DND-41 (cell line): Measurements from ENCODE around the gene CCDC171.

Source experiments
- ATAC-seq: fragments of 200-7000 bp; cut with Tn5 transposase; 3 replicates; pipeline ENCODE4 v1.9.1; 2021; ENCODE audit warnings: low read depth; ENCODE audit not compliant: insufficient read depth
- DNase-seq: peaks from one replicate; pipeline ENCODE4 v3.0.0-alpha.2; 2020
- H2AFZ ChIP-seq: 2 replicates; pipeline ENCODE4 v1.6.0; 2012; ENCODE audit warnings: low read depth, low read length
- H3K27ac ChIP-seq: 2 replicates; pipeline ENCODE4 v1.5.1; 2012; ENCODE audit warnings: low read length, inconsistent platforms
- H3K27me3 ChIP-seq: fragments of 200-600 bp; sonication (generic); 2 replicates; pipeline ENCODE4 v1.6.0; 2012; ENCODE audit warnings: low read length, mild to moderate bottlenecking, inconsistent platforms; ENCODE audit not compliant: insufficient read depth, poor library complexity
- H3K36me3 ChIP-seq: 2 replicates; pipeline ENCODE4 v1.5.1; 2012; ENCODE audit warnings: low read length, inconsistent platforms; ENCODE audit not compliant: insufficient read depth
- H3K4me1 ChIP-seq: 2 replicates; pipeline ENCODE4 v1.5.1; 2012; ENCODE audit warnings: mild to moderate bottlenecking, low read length; ENCODE audit not compliant: insufficient read depth
- H3K4me2 ChIP-seq: 2 replicates; pipeline ENCODE4 v1.6.0; 2012; ENCODE audit warnings: mild to moderate bottlenecking, moderate library complexity, low read length, inconsistent platforms; ENCODE audit not compliant: insufficient read depth
- H3K4me3 ChIP-seq, 2 experiments: fragments of 200-600 bp in 1 of 2; shearing (Covaris generic) in 1 of 2; 2 replicates each; pipeline ENCODE4 v1.5.1; 2012 to 2016; ENCODE audit warnings: inconsistent platforms in 2 of 2, low read length in 2 of 2, mild to moderate bottlenecking in 2 of 2, low read depth in 1 of 2, moderate library complexity in 1 of 2
- H3K79me2 ChIP-seq: 2 replicates; pipeline ENCODE4 v1.6.0; 2012; ENCODE audit warnings: low read length, inconsistent platforms; ENCODE audit not compliant: insufficient read depth
- H3K9ac ChIP-seq: 2 replicates; pipeline ENCODE4 v1.6.0; 2012; ENCODE audit warnings: low read depth, mild to moderate bottlenecking, inconsistent platforms, low read length, moderate library complexity
- H3K9me3 ChIP-seq: 2 replicates; pipeline ENCODE4 v1.5.1; 2012; ENCODE audit warnings: low read length, moderate library complexity, mild to moderate bottlenecking, inconsistent platforms; ENCODE audit not compliant: insufficient read depth, severe bottlenecking
- H4K20me1 ChIP-seq: 2 replicates; pipeline ENCODE4 v1.6.0; 2012; ENCODE audit warnings: low read length; ENCODE audit not compliant: insufficient read depth
- EZH2 ChIP-seq: IDR thresholded peaks from 3 replicates; pipeline ENCODE4 v1.6.1; 2012; ENCODE audit warnings: borderline replicate concordance, low read depth, mild to moderate bottlenecking, moderate library complexity, low read length, inconsistent platforms; ENCODE audit not compliant: severe bottlenecking
- TF ChIP-seq, protein P1 (sequence below): IDR thresholded peaks from 2 replicates; pipeline ENCODE4 v1.5.1; 2012; ENCODE audit warnings: borderline replicate concordance, low read length, moderate library complexity, mild to moderate bottlenecking; ENCODE audit not compliant: poor library complexity, severe bottlenecking; ENCODE audit errors: extremely low read depth

The CCDC171 gene

DNA sequence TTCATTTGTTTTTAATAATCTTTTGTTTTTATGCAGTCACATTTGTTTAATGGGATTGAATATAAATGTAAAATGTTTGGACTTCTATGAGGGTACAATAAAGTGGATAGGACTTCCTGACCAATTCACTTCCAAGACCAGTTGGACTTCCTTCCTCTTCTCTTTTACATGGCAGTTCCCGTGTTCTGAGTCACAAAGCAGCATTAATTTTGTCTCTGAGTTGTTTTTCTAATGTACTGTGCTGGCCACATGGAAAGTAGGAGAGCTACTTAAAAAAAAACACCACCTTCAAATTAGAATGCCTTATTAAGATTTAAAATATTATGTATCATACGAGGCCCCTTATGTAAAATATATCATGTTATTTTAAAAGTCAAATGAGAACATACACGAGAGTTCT, 87.3 kb downstream of the CCDC171 start:
- Histone ChIP-seq H3K27ac (no peak overlapping the region), H3K9ac (no peak overlapping the region), H3K79me2 (no peaks in the 10 kb centered on the region), H3K4me2 (no peak overlapping the region), H3K9me3 (no peaks in the 10 kb centered on the region), H4K20me1 (no peaks in the 10 kb centered on the region), H3K4me1 (no peaks in the 10 kb centered on the region), H3K27me3 (no peaks in the 10 kb centered on the region), H2AFZ (no peak overlapping the region), H3K4me3 (no peak overlapping the region), H3K36me3 (no peaks in the 10 kb centered on the region)
- DNase-seq (no peak), ATAC-seq (no peak)
- TF ChIP-seq, protein P1, sequence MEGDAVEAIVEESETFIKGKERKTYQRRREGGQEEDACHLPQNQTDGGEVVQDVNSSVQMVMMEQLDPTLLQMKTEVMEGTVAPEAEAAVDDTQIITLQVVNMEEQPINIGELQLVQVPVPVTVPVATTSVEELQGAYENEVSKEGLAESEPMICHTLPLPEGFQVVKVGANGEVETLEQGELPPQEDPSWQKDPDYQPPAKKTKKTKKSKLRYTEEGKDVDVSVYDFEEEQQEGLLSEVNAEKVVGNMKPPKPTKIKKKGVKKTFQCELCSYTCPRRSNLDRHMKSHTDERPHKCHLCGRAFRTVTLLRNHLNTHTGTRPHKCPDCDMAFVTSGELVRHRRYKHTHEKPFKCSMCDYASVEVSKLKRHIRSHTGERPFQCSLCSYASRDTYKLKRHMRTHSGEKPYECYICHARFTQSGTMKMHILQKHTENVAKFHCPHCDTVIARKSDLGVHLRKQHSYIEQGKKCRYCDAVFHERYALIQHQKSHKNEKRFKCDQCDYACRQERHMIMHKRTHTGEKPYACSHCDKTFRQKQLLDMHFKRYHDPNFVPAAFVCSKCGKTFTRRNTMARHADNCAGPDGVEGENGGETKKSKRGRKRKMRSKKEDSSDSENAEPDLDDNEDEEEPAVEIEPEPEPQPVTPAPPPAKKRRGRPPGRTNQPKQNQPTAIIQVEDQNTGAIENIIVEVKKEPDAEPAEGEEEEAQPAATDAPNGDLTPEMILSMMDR: no peak
- no peak for TF ChIP-seq EZH2

- H3K36me3 ChIP-seq: no peaks in the 10 kb centered on the region
- no peaks in the 10 kb centered on the region for H4K20me1 ChIP-seq
- no peaks in the 10 kb centered on the region for H3K79me2 ChIP-seq
- no peak for TF ChIP-seq EZH2
- TF ChIP-seq, protein P1: no peak
- no peak overlapping the region for H3K4me3 ChIP-seq
- no peaks in the 10 kb centered on the region for H3K9me3 ChIP-seq
- no peak for DNase-seq
- no peak overlapping the region for H3K4me2 ChIP-seq
- no peak for ATAC-seq
- no peak overlapping the region for H3K9ac ChIP-seq
- no peaks in the 10 kb centered on the region for H3K4me1 ChIP-seq
- no peak overlapping the region for H3K27ac ChIP-seq
- H2AFZ ChIP-seq: no peak overlapping the region
- H3K27me3 ChIP-seq: no peaks in the 10 kb centered on the region
Measured at GRCh38 chr9:15641291-15641690, 88.4 kb downstream of the CCDC171 start.

DNA sequence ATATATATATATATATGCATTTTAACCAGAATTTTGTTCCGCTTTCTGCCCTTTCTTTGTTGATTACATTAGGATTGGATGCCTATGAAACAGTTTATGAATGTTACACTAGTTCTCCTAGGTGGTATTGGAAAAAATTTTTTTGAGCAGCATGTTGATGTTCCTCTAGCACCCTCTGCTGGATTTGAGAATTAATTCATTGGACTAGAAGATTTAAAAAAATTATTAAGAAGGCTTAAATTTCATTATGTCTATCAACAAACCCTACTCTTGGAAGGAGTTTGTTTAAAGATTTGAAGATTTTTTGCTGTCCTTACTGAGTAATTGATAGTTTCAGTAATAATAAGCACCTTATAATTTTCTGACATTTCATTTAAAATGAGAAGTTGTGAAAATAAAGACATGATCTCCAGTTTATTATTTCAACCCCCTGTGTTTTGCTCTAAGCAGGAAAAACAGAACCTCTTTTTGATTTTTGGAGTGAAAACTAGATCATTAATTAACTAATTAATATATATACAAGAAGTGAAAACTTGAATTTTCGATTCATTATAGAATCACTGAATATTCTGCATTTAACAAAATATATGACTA, 89.6 kb downstream of the CCDC171 start:
- Histone ChIP-seq H3K4me1 (no peaks in the 10 kb centered on the region), H3K27ac (no peak overlapping the region), H3K79me2 (no peaks in the 10 kb centered on the region), H3K9me3 (no peaks in the 10 kb centered on the region), H4K20me1 (no peaks in the 10 kb centered on the region), H3K36me3 (no peaks in the 10 kb centered on the region), H3K4me2 (no peak overlapping the region), H3K9ac (no peak overlapping the region), H3K4me3 (no peak overlapping the region), H3K27me3 (no peaks in the 10 kb centered on the region), H2AFZ (no peak overlapping the region)
- TF ChIP-seq, protein P1: peak; percentile 60
- no peak for TF ChIP-seq EZH2
- DNase-seq (no peak), ATAC-seq (no peak)
